Left colon (tissue), 2 donors: ENCODE results near the gene TTLL12. TPM values are rescaled to one million over a fixed set of nuclear protein-coding genes. Genes with fewer than 3 reads are reported as not detected.
A peak's percentile ranks its signal among the peaks of the same experiment; 100 is the strongest.

Experiments
- ATAC-seq: fragments of 200-7000 bp; cut with Tn5 transposase; one replicate; pipeline ENCODE4 v1.9.1; 2020; ENCODE audit warnings: mild to moderate bottlenecking, moderate library complexity
- DNase-seq, 2 donors: peaks; one replicate each; pipeline ENCODE4 v3.0.0-alpha.2; 2020
- intact Hi-C, 2 donors: fragments of 100-400 bp; cut with DNase I in 1 of 2; cut with micrococcal nuclease in 1 of 2; formaldehyde crosslinking; loops; one replicate each; pipeline versions ENCODE4 v1.11.2 to v1.14.0; 2022; cut with DNase I, micrococcal nuclease
- total RNA-seq, 2 donors: library from RNA; stranded (reverse); fragmentation: NEBNext Ultra II Directional; extraction: Animal tissue kit (Norgen Biotek cat#: 25700); gene quantifications; one replicate each; pipeline ENCODE4 v1.2.1, GENCODE V29; 2021
- donor health status: DM: no; HTN: no; CAD: no.
- donor health status: DM: yes; HTN: yes; CAD: no.

Gene TTLL12
- total RNA-seq, 2 donors from 2014 or later, result 79.5 to 91.6 TPM

GRCh38 chr22:43217285-43218030, 30.5 kb upstream of the TTLL12 start:
- ATAC-seq (no peak), DNase-seq (no peak)
- intact Hi-C loops, result no loop called here

- DNase-seq (no peak), ATAC-seq (no peak)
- intact Hi-C loops, result no loop called here
Observed at GRCh38 chr22:43216738-43217137, 29.8 kb upstream of the TTLL12 start.

GRCh38 chr22:43213962-43214361, 27.0 kb upstream of the TTLL12 start:
- ATAC-seq, result no peak
- intact Hi-C loops, result no loop called here
- DNase-seq, result no peak

GRCh38 chr22:43213051-43213450, 26.1 kb upstream of the TTLL12 start:
- DNase-seq (no peak), ATAC-seq (no peak)
- intact Hi-C loops, result no loop called here

GRCh38 chr22:43212434-43212952, 25.6 kb upstream of the TTLL12 start:
- no peak for ATAC-seq
- no peak for DNase-seq
- intact Hi-C loops, result no loop called here

- ATAC-seq, result no peak
- intact Hi-C loops, result no loop called here
- DNase-seq, result no peak
Observed at GRCh38 chr22:43211941-43212433, 25.1 kb upstream of the TTLL12 start.

- intact Hi-C loops, result no loop called here
- DNase-seq (no peak), ATAC-seq (no peak)
Observed at GRCh38 chr22:43210631-43211515, 23.9 kb upstream of the TTLL12 start.

- intact Hi-C loops, result no loop called here
- no peak for DNase-seq
Observed at GRCh38 chr22:43209971-43210370, 23.0 kb upstream of the TTLL12 start.

GRCh38 chr22:43209523-43209890, 22.6 kb upstream of the TTLL12 start:
- ATAC-seq, result no peak
- DNase-seq, result no peak
- intact Hi-C loops, result no loop called here

More at GRCh38 chr22:43209971-43210370, 23.0 kb upstream of the TTLL12 start:
- ATAC-seq, result no peak

GRCh38 chr22:43208703-43209522, 22.0 kb upstream of the TTLL12 start:
- ATAC-seq (no peak), DNase-seq (no peak)
- intact Hi-C loops, result no loop called here

GRCh38 chr22:43207849-43208702, 21.1 kb upstream of the TTLL12 start:
- ATAC-seq, result no peak
- DNase-seq, result no peak
- intact Hi-C loops, result no loop called here

- ATAC-seq (no peak), DNase-seq (no peak)
- intact Hi-C loops, result no loop called here
Observed at GRCh38 chr22:43207386-43207785, 20.5 kb upstream of the TTLL12 start.

GRCh38 chr22:43206509-43207161, 19.7 kb upstream of the TTLL12 start:
- intact Hi-C loops, result no loop called here
- ATAC-seq (no peak), DNase-seq (no peak)

- DNase-seq (no peak), ATAC-seq (no peak)
- intact Hi-C loops, result no loop called here
Observed at GRCh38 chr22:43205748-43206508, 19.0 kb upstream of the TTLL12 start.

- DNase-seq (no peak), ATAC-seq (peak; percentile 37)
- intact Hi-C loops, result no loop called here
Observed at GRCh38 chr22:43205261-43205691, 18.3 kb upstream of the TTLL12 start.

- intact Hi-C loops, result no loop called here
- DNase-seq (no peak), ATAC-seq (no peak)
Observed at GRCh38 chr22:43203471-43203981, 16.6 kb upstream of the TTLL12 start.
